GM12892 (cell line): ENCODE measurements around the gene KRTAP12-1.

ENCODE experiments used
- POLR2A ChIP-seq: IDR thresholded peaks from 2 replicates; pipeline ENCODE4 v1.6.1; 2011; ENCODE audit warnings: low read depth, low read length, control low read depth
- POLR2AphosphoS5 ChIP-seq: IDR thresholded peaks from 2 replicates; pipeline ENCODE4 v1.6.1; 2011; ENCODE audit warnings: low read depth, low read length, control low read depth

- no peak for TF ChIP-seq POLR2A
- TF ChIP-seq POLR2AphosphoS5 = no peak
Measured at GRCh38 chr21:44728716-44729115, 46.8 kb upstream of the KRTAP12-1 start.
